ENCODE results near the gene RCC2. TPM values are rescaled to one million over a fixed set of nuclear protein-coding genes. Genes with fewer than 3 reads are reported as not detected.

RCC2 gene
- total RNA-seq, 1 donor from 2014 or later = 132 TPM

DNA sequence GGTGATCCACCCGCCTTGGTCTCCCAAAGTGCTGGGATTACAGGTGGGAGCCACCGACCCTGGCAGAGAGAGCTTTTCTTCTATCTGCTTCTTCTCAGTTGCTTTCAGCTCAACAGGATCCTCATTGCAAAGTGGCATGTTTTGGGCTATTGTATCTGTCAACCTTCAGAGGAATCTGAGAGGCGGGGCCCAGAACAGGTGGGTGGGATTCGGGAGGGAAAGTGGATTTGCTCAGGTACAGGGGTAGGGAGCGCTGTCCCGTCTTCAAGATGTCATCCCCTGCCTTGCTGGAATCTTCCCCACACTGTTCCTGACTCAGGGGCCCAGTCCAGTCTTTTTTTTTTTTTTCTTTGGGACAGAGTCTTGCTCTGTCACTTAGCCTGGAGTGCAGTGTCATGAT, 26.9 kb upstream of the RCC2 start:
- TF ChIP-seq, protein P1, sequence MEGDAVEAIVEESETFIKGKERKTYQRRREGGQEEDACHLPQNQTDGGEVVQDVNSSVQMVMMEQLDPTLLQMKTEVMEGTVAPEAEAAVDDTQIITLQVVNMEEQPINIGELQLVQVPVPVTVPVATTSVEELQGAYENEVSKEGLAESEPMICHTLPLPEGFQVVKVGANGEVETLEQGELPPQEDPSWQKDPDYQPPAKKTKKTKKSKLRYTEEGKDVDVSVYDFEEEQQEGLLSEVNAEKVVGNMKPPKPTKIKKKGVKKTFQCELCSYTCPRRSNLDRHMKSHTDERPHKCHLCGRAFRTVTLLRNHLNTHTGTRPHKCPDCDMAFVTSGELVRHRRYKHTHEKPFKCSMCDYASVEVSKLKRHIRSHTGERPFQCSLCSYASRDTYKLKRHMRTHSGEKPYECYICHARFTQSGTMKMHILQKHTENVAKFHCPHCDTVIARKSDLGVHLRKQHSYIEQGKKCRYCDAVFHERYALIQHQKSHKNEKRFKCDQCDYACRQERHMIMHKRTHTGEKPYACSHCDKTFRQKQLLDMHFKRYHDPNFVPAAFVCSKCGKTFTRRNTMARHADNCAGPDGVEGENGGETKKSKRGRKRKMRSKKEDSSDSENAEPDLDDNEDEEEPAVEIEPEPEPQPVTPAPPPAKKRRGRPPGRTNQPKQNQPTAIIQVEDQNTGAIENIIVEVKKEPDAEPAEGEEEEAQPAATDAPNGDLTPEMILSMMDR (IDR thresholded peaks at IDR 0.05; ENCODE audit: partially characterized antibody, unreplicated experiment) = no peak
- Mint-ChIP-seq H3K27ac (ENCODE audit: unreplicated experiment) (no peak overlapping the region), H3K9me3 (ENCODE audit: unreplicated experiment) (peaks cover 1% of the 10 kb centered on the region), H3K27me3 (ENCODE audit: unreplicated experiment) (peaks cover 2% of the 10 kb centered on the region), H3K36me3 (ENCODE audit: unreplicated experiment) (no peaks in the 10 kb centered on the region), H3K4me3 (ENCODE audit: unreplicated experiment) (no peak overlapping the region), H3K4me1 (ENCODE audit: low read depth, unreplicated experiment) (no peaks in the 10 kb centered on the region)
- no peak for DNase-seq

DNA sequence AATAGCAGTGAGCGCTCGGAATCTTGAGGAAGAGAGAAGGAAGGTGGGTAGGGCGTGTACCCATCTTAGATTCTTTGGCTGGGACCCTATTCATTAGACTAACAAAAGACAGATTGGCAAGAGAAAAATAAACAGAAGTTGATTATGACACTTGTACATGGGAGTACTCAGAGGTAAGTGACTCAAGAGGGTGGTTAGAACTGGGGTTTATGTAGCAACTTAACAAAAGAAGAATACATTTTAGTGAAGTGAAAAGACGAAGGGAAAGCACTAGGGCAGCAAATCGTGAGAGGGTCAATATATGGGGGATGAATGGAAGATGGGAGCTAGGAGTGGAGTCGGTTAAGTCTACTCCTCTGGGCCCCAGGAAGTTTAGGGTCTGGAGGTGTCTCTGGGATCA, 25.8 kb upstream of the RCC2 start:
- no peak overlapping the region for H3K4me3 Mint-ChIP-seq (ENCODE audit: unreplicated experiment)
- H3K36me3 Mint-ChIP-seq (ENCODE audit: unreplicated experiment) = no peaks in the 10 kb centered on the region
- no peak for DNase-seq
- H3K9me3 Mint-ChIP-seq (ENCODE audit: unreplicated experiment) = peaks cover 1% of the 10 kb centered on the region
- peaks cover 2% of the 10 kb centered on the region for H3K27me3 Mint-ChIP-seq (ENCODE audit: unreplicated experiment)
- H3K27ac Mint-ChIP-seq (ENCODE audit: unreplicated experiment) = no peak overlapping the region
- TF ChIP-seq, protein P1 (IDR thresholded peaks at IDR 0.05; ENCODE audit: partially characterized antibody, unreplicated experiment) = no peak
- H3K4me1 Mint-ChIP-seq (ENCODE audit: low read depth, unreplicated experiment) = no peaks in the 10 kb centered on the region

DNA sequence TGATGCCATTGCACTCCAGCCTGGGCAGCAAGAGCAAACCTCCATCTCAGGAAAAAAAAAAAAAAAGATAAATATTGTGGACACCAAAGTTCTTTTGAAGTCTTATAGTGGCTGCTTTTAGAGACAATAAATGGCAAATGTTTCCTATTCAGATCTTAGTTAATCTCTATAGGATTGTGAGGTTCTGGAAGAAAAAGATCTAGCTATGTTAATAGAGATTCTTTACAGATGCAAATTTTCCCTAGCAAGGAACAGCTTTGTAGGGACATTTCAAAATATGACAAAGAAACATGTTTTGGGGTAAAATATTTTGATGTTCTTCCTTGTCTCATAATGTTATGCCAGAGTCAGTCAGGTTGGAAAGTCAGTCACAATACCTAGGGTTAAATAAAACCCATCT, 24.5 kb upstream of the RCC2 start:
- TF ChIP-seq, protein P1 (IDR thresholded peaks at IDR 0.05; ENCODE audit: partially characterized antibody, unreplicated experiment) = no peak
- Mint-ChIP-seq H3K4me1 (ENCODE audit: low read depth, unreplicated experiment) (no peaks in the 10 kb centered on the region), H3K4me3 (ENCODE audit: unreplicated experiment) (no peak overlapping the region), H3K36me3 (ENCODE audit: unreplicated experiment) (no peaks in the 10 kb centered on the region), H3K27ac (ENCODE audit: unreplicated experiment) (no peak overlapping the region), H3K9me3 (ENCODE audit: unreplicated experiment) (peaks cover 1% of the 10 kb centered on the region), H3K27me3 (ENCODE audit: unreplicated experiment) (peaks cover 2% of the 10 kb centered on the region)
- DNase-seq = no peak

DNA sequence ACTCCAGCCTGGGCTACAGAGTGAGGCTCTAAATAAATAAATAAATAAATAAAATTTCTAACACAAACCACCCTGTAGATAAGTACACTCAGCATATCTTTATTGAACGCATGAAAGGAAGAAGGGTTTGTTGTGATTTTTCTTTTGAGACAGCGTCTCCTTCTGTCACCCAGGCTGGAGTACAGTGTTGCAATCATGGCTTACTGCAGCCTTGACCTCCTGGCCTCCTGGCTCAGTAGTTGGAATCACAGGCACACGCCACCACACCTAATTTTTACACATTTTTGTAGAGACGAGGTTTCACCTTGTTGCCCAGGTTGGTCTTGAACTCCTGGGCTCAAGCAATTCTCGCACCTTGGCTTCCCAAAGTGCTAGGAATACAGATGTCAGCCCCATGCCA, 23.2 kb upstream of the RCC2 start:
- Mint-ChIP-seq H3K36me3 (ENCODE audit: unreplicated experiment) (no peaks in the 10 kb centered on the region), H3K27me3 (ENCODE audit: unreplicated experiment) (peaks cover 5% of the 10 kb centered on the region), H3K4me3 (ENCODE audit: unreplicated experiment) (no peak overlapping the region), H3K4me1 (ENCODE audit: low read depth, unreplicated experiment) (no peaks in the 10 kb centered on the region), H3K27ac (ENCODE audit: unreplicated experiment) (no peak overlapping the region), H3K9me3 (ENCODE audit: unreplicated experiment) (peaks cover 1% of the 10 kb centered on the region)
- DNase-seq = no peak
- TF ChIP-seq, protein P1 (IDR thresholded peaks at IDR 0.05; ENCODE audit: partially characterized antibody, unreplicated experiment) = no peak

DNA sequence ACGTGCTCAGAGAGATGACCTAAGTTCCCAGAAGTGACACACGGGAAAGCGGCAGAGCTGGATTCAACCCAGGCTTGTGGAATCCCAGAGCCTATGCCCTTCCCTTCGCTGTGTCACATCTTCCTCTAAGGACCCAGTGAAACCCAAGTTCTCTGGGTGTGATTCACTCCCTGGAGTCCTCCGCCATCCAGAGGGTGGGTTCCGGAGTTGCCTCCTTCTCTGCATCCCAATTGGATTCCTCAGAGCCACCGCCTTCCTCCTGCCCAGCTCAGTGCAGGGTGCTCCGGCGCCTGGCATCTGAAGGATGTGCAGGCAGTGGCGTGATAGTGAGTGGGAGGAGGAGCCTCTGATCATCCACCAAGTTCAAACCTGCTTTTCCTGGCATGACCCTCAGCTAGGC, 20.7 kb upstream of the RCC2 start:
- DNase-seq = no peak
- Mint-ChIP-seq H3K36me3 (ENCODE audit: unreplicated experiment) (no peaks in the 10 kb centered on the region), H3K4me3 (ENCODE audit: unreplicated experiment) (no peak overlapping the region), H3K27ac (ENCODE audit: unreplicated experiment) (no peak overlapping the region), H3K9me3 (ENCODE audit: unreplicated experiment) (peaks cover 1% of the 10 kb centered on the region), H3K27me3 (ENCODE audit: unreplicated experiment) (peaks cover 5% of the 10 kb centered on the region), H3K4me1 (ENCODE audit: low read depth, unreplicated experiment) (no peaks in the 10 kb centered on the region)
- TF ChIP-seq, protein P1 (IDR thresholded peaks at IDR 0.05; ENCODE audit: partially characterized antibody, unreplicated experiment) = no peak

Measured in glutamatergic neuron (in vitro differentiated cells).